ENCODE measurements around the gene BTBD1. TPM values are rescaled to one million over a fixed set of nuclear protein-coding genes. Genes with fewer than 3 reads are reported as not detected.

The BTBD1 gene
- total and polyA plus RNA-seq, 7 donors: 93.5 to 193 (median 151) TPM

DNA sequence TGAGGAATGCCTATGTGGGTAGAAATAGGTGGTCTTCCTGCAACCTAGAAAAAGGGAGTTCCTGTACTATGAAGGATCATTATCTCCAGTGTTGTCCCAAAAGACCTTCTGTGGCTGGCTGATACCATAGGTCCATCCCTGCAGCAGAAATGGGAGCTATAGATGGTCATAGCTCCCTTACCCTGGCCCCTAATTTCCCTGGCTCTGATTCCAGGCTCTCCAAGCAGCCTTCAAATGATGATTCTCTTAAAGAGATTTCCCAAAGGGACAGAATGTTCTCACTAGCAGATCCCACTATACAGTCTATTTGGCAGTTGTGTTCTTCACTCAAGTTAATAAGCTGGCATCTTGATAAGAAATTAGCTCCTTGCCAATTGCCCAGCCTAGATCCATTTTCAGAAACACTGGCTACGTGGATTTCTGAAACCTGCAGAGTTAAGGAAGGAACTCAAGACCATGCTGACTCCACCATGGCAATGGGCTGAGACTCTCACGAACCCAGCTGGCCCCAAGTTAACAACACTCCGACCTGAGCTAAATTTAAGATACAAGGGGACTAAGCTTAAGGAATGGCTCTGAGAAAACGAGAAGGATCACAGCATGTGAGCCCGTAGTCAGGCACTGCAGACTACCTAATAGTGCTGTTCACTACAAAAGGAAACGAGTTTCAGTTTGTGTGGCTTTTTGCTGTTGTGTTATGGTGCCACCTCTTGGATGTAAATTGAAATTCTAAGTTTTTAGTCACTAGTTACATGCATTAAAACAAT, 67.0 kb downstream of the BTBD1 start:
- H3K27me3 ChIP-seq (ENCODE audit: insufficient read depth in 3 of 3, low read length in 2 of 3): no peaks in the 10 kb centered on the region
- no peaks in the 10 kb centered on the region for H3K9me3 ChIP-seq
- TF ChIP-seq, protein P1, sequence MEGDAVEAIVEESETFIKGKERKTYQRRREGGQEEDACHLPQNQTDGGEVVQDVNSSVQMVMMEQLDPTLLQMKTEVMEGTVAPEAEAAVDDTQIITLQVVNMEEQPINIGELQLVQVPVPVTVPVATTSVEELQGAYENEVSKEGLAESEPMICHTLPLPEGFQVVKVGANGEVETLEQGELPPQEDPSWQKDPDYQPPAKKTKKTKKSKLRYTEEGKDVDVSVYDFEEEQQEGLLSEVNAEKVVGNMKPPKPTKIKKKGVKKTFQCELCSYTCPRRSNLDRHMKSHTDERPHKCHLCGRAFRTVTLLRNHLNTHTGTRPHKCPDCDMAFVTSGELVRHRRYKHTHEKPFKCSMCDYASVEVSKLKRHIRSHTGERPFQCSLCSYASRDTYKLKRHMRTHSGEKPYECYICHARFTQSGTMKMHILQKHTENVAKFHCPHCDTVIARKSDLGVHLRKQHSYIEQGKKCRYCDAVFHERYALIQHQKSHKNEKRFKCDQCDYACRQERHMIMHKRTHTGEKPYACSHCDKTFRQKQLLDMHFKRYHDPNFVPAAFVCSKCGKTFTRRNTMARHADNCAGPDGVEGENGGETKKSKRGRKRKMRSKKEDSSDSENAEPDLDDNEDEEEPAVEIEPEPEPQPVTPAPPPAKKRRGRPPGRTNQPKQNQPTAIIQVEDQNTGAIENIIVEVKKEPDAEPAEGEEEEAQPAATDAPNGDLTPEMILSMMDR (IDR thresholded peaks at IDR 0.05): peak; percentile 57
- peaks cover 4% of the 10 kb centered on the region for H3K4me1 ChIP-seq
- H3K27ac ChIP-seq: peak overlapping the region; percentile 59
- H3K36me3 ChIP-seq (ENCODE audit: insufficient read depth in 1 of 2, low read depth in 1 of 2): peaks cover 0 to 16% of the 10 kb centered on the region in 2 donors
- DNase-seq: no peak
- WGBS, 3 donors: 4 to 15% (median 8%) methylated on average over 6 of the region's 6 CpGs
- peak; percentile 87 to 93 (median 89) for ATAC-seq
- intact Hi-C loops (cut with DNase I): loop anchor here (1.0 to 5.0 kb wide), 2 partner anchors 148 to 151 kb away; no protein-coding TSS in a partner anchor
- H3K4me3 ChIP-seq: peak overlapping the region; percentile 55

DNA sequence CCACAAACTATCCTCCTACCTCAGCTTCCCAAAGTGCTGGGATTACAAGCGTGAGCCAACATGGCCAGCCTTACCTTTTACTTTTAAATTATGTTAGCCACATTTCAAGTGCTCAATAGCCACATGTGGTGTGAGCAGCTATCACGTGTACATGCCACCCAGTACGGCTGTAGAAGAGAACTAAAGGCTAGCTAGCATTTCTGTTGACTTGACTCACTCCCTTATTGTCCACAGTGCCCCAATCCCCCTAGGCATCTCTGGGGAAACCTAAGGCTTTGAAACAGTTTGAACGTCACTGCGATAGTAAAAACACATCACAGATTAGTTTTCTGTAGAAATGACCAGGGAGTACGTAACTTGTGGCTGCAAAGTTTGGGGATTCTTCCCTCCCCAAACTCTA, 67.6 kb downstream of the BTBD1 start:
- no peak overlapping the region for H3K27ac ChIP-seq
- H3K4me3 ChIP-seq: no peak overlapping the region
- WGBS, 3 donors: 70 to 88% (median 75%) methylated on average over 6 of the region's 6 CpGs
- TF ChIP-seq, protein P1 (IDR thresholded peaks at IDR 0.05): no peak
- intact Hi-C loops (cut with DNase I): no loop called here
- peaks cover 4% of the 10 kb centered on the region for H3K4me1 ChIP-seq
- peaks cover 0 to 9% of the 10 kb centered on the region in 2 donors for H3K36me3 ChIP-seq (ENCODE audit: insufficient read depth in 1 of 2, low read depth in 1 of 2)
- DNase-seq (no peak), ATAC-seq (peak in 3 of 4 donors; percentile 22 to 40 (median 25))
- H3K27me3 ChIP-seq (ENCODE audit: insufficient read depth in 3 of 3, low read length in 2 of 3): no peaks in the 10 kb centered on the region
- H3K9me3 ChIP-seq: no peaks in the 10 kb centered on the region

DNA sequence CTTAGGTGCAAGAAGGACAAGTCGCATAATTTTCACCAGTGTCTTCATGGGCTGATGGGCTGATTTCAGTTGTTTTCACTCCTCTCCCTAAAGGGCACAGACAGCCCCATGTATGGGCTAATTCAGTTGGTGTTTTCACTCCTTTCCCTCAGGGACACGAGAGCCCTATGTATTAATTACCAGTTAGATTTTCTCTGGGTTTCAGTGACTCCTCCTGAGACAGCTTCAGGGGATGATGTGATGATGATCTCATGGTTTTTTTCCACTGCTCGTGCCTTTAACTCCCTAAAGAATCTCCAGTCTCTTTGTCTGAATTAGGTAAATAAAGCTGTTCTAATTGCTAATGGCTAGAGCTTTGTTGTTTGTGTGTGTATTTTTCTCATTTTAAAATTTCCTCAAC, 71.1 kb downstream of the BTBD1 start:
- WGBS, 3 donors: 61 to 70% (median 68%) methylated on average over 3 of the region's 3 CpGs
- peaks cover 4% of the 10 kb centered on the region for H3K4me1 ChIP-seq
- DNase-seq (no peak), ATAC-seq (no peak)
- TF ChIP-seq, protein P1 (IDR thresholded peaks at IDR 0.05): no peak
- no peak overlapping the region for H3K27ac ChIP-seq
- no peaks in the 10 kb centered on the region for H3K27me3 ChIP-seq (ENCODE audit: insufficient read depth in 3 of 3, low read length in 2 of 3)
- H3K4me3 ChIP-seq: no peak overlapping the region
- peaks cover 0 to 3% of the 10 kb centered on the region in 2 donors for H3K36me3 ChIP-seq (ENCODE audit: insufficient read depth in 1 of 2, low read depth in 1 of 2)
- no peaks in the 10 kb centered on the region for H3K9me3 ChIP-seq
- intact Hi-C loops (cut with DNase I): no loop called here

DNA sequence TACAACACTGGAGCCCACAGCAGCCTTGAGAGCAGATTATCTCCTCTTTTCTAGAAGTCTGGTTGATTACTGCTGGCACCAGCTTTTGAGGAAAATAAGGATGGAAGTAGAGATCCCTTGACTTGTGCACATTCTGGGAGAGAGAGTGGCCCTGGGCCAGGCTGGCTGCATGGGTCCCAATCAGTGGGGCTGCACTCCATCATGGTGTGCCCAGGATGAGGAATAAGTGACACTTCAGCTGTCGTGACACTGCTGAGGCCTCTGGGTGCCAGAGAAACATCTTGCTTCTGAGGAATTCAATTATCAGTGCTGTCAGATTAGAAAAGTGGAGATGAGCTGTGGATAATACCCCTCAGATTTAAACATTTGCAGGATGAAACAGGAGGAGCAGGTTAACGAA, 72.0 kb downstream of the BTBD1 start:
- DNase-seq (no peak), ATAC-seq (no peak)
- peaks cover 3% of the 10 kb centered on the region for H3K4me1 ChIP-seq
- intact Hi-C loops (cut with DNase I): no loop called here
- no peak overlapping the region for H3K4me3 ChIP-seq
- WGBS, 3 donors: 77 to 84% (median 83%) methylated on average over 2 of the region's 2 CpGs
- H3K36me3 ChIP-seq (ENCODE audit: insufficient read depth in 1 of 2, low read depth in 1 of 2): peaks cover 0 to 9% of the 10 kb centered on the region in 2 donors
- H3K27ac ChIP-seq: no peak overlapping the region
- TF ChIP-seq, protein P1 (IDR thresholded peaks at IDR 0.05): no peak
- no peaks in the 10 kb centered on the region for H3K9me3 ChIP-seq
- no peaks in the 10 kb centered on the region for H3K27me3 ChIP-seq (ENCODE audit: insufficient read depth in 3 of 3, low read length in 2 of 3)
